Peyer's patch (tissue), 4 donors: ENCODE measurements around the gene FBLN1.

ENCODE experiments used
- POLR2A ChIP-seq, 2 donors: fragments of 450-650 bp; IDR thresholded peaks; one replicate each; pipeline ENCODE4 v1.5.1; 2017; ENCODE audit warnings: antibody characterized with exemption in 2 of 2, mild to moderate bottlenecking in 2 of 2, moderate library complexity in 2 of 2
- TF ChIP-seq, protein P1 (sequence below), 6 experiments: fragments of 450-650 bp in 4 of 6; fragments of 200-600 bp in 2 of 6; sonication (generic) in 1 of 6; IDR thresholded peaks; one replicate each; pipeline ENCODE4 v1.5.1; 2017 to 2019; ENCODE audit warnings: antibody characterized with exemption in 6 of 6, mild to moderate bottlenecking in 3 of 6, moderate library complexity in 1 of 6

DNA sequence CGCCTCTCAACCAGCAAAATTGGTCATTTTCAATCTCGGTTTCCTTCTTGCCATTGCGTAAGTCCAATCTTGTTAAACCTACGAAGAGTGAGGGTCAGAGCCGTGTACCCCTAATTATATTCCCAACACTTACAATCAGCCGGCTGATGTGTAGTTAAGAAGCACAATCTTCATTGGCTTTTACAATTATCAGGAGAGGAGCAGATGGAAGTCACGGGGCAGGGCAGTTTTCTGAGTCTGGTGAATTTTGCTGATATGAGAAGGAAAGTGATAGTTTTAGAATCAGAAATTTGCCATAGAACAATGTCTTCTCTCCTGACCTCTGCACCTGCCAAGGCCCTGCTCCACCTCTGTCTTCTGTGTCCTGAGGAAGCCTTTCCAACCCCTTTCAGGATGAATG is 134.0 kb downstream of the FBLN1 start:
- no peak for TF ChIP-seq POLR2A (IDR thresholded peaks at IDR 0.05)
- TF ChIP-seq, protein P1, sequence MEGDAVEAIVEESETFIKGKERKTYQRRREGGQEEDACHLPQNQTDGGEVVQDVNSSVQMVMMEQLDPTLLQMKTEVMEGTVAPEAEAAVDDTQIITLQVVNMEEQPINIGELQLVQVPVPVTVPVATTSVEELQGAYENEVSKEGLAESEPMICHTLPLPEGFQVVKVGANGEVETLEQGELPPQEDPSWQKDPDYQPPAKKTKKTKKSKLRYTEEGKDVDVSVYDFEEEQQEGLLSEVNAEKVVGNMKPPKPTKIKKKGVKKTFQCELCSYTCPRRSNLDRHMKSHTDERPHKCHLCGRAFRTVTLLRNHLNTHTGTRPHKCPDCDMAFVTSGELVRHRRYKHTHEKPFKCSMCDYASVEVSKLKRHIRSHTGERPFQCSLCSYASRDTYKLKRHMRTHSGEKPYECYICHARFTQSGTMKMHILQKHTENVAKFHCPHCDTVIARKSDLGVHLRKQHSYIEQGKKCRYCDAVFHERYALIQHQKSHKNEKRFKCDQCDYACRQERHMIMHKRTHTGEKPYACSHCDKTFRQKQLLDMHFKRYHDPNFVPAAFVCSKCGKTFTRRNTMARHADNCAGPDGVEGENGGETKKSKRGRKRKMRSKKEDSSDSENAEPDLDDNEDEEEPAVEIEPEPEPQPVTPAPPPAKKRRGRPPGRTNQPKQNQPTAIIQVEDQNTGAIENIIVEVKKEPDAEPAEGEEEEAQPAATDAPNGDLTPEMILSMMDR (IDR thresholded peaks at IDR 0.05), result no peak
